NOMO-1 treated with DMSO at 0.1 percent for 48 hours (cell line): ENCODE results near the gene RGS2.

Experiments used
- DNase-seq: peaks from one replicate; lab custom pipeline; 2025; ENCODE audit not compliant: unreplicated experiment; lab: John Stamatoyannopoulos, UW

The RGS2 gene

DNA sequence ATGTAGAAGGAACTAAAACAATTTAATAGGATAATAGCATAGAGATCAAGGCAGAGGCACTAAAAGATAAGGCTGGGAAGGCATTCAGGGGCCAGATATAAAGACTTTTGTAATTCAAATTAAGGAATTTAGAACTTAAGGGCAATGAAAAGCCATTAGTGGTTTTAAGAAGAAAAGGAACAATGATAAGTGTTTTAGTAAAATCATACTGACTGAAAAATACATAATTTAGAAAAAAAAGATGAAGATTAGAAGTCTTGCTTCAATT lies 14.1 kb upstream of the RGS2 start:
- DNase-seq = no peak

DNA sequence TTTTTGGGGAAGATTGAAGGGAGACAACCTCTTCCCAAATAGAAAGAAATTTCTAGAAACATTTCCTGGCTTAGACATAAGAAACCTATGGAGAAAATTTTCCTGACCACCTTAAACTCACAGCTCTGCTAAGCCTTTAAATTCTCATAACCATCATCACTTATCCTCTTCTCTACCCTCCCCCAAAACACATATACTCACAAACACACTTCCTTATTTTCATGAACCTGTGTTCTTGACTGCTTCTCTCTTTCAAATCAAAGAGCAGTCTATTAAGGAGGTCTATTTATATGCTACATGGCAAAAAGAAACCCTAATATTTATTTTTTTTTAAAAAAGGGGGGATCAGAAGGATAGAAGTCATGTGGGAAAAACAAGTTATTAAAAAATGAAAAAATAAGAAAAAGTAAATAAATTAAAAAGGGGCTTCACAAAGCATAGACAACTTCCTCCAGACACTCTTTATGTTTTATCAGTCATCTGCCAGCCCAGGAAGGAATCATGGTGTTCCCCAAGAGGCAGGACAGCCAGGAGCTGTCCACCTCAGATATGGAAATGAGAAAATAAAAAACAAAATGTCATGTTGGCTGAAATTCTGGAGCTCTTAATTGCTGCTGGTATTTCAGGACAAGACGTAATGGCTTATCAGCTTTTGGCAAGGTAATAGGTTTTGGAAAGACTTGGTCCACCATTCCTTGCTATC lies 12.8 kb upstream of the RGS2 start:
- peak; percentile 65 for DNase-seq

DNA sequence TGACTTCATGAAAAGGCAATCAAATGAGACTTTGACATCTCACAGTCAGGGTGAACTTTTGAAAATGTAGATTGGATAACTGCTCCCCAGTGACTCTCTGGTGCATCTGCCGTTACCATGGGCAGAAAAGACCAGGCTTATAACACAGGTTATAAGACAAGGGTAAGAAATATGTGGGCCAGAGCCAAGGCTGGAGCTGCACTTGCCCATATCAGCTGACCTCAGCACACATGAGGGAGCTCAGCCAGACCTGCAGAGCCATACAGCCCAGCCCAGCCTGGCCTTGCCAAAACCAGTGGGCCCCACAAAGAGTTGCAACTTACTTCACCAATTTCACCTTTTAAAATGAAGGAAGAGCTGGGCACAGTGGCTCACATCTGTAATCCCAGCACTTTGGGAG lies 11.7 kb upstream of the RGS2 start:
- no peak for DNase-seq

DNA sequence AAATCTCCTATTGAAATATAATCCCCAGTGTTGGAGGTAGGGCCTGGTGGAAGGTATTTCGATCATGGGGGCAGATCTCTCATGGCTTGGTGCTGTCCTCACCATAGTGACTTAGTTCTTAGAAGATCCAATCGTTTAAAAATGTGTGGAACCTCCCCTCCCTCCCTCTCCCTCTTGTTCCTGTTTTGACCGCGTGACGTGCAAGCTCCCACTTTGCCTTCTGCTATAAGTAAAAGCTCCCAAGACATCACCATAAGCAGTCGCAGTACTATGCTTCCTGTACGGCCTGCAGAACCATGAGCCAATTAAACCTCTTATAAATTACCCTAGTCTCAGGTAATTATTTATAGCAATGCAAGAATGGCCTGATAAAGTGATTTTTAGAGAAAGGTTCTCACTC lies 10.9 kb upstream of the RGS2 start:
- DNase-seq = peak; percentile 20

DNA sequence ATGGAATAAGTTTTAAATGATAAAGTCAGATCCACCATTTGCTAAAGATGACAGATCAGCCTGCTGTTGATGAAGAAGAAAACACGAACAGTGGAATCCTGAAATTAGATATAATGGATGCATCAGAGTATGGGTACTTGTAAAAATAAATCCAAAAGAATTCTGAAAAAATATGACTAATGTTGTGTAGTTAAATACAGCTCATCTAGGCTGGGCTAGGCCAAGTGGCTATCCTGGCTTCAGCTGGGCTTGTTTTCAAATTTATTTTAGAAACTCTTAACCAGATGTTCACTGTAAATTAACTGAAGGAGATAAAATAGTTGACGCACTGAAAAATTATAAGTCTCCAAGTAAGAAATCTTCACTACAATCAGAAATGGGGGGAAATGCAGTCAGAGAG lies 7.4 kb upstream of the RGS2 start:
- no peak for DNase-seq

DNA sequence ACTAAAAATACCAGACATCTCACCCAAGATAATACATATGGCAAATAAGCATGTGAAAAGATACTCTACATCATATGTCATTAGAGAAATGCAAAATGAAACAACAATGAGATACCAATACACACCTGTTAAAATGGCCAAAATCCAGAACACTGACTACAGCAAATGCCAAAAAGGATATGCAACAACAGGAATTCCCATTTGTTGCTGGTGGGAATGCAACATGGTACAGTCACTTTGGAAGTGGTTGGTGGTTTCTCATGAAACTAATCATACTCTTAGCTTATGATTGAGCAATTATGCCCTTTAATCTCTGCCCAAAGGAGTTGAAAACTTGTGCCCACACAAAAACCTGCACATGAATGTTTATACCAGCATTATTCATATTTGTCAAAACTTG lies 6.4 kb upstream of the RGS2 start:
- no peak for DNase-seq

DNA sequence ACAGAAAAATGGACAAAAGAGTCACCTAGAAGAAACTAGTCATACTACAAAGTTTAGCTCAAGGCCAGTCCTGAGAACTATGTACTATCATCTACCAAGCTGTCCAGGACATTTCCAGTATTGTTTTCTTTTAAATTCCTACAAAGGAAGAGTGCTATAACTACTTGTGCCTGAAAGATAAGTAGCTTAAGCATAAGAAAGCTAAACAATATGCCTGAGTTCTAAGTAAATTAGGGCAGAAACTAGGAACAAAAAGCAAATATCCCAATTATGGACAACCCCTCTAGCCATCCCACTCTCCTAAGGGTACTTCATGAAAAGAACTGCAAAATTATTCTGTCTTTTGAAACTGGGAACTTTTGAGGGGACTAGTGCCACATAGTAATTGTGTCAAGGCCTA lies 5.3 kb upstream of the RGS2 start:
- no peak for DNase-seq

DNA sequence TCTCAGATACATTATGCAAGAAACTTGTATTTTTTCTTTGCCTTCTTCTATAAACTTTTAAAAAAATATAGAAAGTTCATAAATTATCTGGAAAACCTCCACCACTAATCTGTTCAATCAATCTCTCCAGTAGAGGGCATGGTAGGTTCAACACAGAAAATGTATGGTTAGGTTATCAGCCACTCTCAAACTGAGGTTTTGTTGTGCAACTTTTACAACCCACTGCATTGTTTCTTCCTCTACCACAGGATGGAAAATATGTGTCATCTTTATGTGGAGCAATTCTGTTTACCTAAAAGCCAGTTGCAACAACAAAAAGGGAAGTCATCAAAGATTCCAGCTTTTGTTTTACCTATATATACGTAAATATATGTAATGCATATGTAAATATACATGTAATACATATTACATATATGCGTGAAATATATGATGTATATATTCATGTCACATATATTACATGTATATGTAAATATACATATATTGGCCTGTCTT lies 3.0 kb upstream of the RGS2 start:
- peak; percentile 95 for DNase-seq

DNA sequence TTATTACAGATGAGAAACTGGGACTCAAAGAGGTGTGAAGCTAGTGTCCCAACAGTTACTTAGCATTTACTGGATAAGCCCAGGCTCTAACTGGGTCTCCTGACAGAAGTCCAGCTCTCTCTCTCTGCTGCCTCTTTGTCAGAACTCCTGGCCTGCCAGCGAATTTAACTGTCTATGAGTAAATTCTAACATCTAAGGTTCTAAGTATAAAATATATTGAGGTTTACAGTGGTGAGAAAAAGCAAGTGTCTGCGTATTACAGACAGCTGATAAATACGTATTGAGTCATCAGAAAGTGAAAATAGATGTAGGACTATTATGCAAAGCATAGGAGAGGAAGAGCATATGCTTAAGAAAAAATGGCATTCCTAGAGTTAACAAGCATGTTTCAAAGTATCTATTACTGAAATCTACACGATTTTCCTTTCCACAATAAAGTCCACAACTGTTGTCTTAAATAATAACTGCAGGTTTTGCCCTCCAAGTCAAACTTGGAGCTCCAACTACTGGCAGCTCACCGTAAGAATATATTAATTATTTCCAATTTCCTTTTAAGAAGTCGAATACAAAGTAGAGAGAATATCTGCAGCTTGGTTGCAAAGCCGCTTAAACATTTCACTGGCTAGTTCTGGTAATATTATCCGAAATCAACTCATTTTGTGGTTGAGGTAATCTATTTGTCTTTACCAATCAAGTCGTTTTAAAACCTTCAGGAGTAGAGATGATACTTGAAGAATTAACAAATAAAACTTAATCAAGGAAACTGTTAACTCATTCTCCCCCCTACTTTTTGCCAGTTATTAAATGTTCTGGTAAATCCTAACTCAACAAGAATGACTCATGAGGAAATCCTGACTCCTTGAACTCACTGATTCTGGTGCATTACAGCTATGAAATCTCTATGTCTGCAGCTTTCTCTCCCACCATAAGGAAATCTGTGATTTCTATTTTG lies 1.4 kb upstream of the RGS2 start:
- peak; percentile 60 for DNase-seq

DNA sequence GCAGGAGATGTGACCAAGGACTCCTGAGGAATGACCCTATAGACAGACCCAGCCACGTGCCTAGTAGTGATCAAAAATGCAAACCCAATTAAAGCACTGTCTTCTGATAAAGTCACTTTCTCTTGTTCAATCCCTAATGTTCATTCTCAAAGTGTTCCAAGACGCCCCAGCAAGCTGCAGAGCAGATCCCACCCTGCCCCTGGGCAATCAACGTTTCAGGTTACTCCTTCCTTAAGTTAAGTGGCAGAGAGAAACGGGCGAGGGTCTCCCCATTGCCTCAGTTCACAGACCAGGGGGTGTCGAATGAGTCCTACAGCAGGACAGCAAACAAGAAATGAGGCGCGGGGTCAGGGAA lies 699 bp upstream of the RGS2 start:
- no peak for DNase-seq

DNA sequence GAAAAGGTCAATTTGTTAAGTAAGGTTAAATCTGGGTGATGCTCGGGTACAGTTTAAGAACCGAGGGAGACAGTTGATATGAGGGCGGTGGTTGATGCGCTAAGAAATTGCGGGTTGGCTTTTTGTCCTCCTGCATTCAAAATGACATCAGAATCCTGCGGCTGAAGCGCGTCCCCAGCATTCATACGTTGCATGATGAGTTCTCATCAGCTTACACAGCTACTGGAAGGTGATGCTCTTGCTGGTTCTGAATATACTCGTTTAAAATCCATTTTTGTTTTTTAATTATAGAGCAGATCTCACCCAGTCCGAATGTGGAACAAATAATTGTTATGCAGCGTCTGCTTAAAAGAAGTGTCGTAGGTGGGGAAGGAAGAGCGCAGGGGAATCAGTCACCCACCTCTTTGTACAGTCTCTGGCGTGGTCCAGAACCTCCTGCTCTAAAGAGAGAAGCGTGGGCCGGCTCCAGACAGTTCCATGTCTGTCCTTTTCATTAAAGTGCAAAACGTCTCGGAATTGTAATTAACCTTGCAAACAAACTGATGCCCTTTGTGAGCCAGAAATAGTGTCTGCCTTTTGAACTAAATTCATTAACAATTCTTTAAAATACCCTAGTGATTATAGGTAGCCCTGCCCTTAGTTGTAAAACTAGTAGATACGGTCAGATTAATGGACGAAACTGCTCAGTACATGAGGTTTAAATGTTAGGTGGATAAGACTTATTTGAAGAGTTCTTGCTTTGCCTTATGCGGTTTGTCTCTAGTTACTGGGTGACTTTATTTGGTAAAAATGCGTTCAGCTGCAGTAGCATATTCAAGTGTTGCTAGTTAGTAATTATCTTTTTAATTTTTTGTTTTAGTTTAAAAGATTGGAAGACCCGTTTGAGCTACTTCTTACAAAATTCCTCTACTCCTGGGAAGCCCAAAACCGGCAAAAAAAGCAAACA lies 741 bp downstream of the RGS2 start:
- DNase-seq = peak; percentile 29

DNA sequence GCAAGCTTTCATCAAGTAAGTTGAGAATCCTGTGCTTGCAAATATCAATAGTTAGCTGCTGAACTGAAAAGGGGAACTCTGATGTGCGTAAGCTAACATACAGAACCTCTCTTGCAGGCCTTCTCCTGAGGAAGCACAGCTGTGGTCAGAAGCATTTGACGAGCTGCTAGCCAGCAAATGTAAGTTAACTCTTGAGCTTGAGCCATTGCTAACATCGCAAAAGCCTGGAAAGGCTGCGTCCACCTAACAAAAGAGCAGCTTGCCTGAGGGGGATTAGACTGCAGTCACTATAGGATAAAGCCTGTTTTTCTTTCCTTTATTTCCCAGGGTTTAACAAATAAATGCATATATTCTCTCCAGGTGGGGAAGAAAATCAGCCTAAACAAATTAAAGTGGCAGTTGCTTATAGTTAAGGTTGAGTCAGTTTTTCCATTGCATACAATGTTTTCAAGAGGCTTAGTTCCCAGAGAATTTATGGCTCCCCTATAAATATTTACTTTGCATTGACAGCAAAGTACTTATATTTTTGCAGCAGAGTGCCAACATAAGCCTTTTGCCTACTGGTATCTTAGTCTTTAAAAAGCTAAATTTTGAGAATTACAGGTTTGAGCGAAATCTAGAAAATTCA lies 1.5 kb downstream of the RGS2 start:
- peak; percentile 89 for DNase-seq

DNA sequence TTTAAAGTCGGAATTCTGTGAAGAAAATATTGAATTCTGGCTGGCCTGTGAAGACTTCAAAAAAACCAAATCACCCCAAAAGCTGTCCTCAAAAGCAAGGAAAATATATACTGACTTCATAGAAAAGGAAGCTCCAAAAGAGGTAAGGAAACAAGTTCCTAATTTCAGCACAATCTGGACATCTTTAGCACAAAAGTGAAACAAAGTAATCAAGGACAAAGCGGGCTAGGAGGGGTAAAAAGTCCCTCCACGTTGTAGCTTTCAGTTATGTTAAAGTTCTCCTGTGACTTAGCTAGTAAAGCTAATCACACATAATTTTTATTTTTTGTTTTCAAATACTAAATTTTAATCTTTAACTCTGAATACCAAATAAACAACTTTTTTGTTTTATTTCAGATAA lies 2.2 kb downstream of the RGS2 start:
- no peak for DNase-seq

DNA sequence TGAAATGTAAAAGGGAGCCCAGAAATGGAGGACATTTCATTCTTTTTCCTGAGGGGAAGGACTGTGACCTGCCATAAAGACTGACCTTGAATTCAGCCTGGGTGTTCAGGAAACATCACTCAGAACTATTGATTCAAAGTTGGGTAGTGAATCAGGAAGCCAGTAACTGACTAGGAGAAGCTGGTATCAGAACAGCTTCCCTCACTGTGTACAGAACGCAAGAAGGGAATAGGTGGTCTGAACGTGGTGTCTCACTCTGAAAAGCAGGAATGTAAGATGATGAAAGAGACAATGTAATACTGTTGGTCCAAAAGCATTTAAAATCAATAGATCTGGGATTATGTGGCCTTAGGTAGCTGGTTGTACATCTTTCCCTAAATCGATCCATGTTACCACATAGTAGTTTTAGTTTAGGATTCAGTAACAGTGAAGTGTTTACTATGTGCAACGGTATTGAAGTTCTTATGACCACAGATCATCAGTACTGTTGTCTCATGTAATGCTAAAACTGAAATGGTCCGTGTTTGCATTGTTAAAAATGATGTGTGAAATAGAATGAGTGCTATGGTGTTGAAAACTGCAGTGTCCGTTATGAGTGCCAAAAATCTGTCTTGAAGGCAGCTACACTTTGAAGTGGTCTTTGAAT lies 2.9 kb downstream of the RGS2 start:
- DNase-seq = no peak

DNA sequence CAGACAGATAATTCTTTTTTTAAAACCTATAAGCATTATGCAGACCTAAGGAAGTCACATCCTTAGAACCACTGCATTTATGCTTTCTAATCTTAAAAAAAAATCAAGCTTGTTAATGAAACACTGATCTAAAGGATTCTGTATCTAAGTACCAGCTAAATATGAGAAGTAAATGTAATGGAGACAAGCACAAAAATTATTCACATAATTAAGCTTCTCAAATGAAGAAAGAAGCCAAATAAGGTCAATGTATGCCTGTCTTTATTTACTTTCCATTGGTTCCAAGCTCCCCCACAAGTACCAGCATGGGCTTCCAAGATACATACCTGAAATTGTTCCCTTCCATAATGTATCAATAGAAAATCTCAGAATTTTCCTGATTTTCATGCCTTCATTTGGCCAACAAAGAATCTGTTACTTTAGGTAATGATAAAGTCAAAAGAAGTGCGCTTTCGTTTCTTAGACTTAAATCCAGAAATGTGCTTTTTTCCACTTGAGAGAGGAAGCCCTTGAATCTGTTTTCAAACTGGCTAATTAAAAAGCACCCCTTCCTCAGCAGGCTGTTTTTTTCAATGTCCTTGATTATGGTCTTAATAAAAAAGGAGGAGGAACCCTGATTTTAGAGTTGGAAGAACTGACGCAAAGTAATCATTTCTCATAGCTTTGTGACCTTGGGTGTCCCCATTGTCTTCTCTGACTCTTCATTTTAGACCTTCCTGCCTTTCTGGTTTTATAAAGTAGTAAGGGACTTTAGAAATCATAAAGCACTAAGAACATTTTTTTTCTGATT lies 3.8 kb downstream of the RGS2 start:
- DNase-seq = no peak

DNA sequence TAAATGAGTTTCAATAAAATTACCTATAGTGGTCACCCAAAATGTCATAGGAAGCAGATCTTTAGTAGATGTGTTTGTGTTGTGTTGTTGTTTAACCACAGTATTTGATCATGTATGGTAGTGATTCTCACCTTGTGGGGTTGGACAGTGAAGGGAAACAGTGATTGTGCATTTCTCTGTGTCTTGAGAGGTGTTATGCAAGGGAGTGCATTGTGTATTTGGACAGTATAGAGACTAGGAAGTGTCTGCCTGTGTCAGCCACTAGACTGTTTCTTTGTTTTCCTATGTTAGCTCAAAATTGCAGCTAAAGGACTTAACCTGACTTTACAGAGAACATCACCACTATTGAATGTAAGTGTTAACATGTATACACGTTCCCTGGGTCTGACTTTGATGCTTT lies 6.0 kb downstream of the RGS2 start:
- no peak for DNase-seq

DNA sequence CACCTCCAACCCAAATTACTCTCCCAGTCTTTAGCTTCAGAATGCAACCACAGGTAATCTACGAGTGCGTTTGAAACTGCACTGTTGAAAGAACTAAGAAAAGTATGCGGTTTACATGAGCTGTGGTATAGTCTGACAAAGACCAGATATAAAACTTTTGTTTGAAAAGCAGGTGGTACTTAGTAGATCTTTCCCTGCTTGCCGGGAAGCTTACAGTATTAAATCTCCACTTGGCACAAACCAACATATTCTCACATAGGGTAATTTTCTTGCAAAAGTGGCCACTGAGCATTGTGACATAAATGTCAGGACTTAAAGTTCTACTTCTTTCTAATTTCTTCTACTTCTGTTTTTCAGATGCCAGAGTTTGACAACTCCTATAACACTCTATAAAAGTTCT lies 8.4 kb downstream of the RGS2 start:
- peak; percentile 72 for DNase-seq

DNA sequence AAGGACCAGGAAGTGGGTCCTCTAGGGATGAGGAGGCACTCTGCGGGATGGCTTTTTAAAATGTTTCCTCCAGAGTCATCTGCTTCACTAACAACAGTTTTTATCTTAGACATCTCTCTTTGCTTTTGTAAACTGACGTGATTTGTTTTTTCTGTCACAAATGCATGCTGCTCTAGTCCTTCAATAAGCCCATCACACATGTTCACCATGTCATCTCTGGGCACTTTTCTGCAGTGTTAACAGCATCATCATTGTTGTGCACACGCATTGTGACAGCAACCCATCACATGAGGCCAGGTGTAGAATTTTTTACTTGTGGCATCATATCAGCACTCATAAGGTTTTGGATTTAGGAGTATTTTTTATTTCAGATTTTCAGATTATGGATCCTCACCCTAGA lies 12.5 kb downstream of the RGS2 start:
- DNase-seq = no peak

DNA sequence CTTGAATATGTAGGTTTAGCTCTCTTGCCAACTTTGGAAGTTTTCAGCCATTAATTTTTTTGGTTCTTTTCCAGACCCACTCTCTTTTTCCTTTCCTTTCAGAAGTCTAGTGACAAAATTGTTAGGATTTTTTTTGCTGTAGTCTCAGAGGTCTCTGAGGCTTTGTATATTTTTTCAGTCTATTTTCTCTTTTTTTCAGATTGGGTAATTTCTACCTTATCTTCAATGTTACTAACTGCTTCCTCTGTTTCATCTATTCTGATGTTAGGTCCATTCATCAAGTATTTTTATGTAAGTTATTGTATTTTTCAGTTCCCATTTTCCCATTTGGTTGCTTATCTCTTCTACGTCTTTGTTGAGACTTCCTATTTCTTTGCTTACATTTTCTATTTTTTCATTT lies 15.7 kb downstream of the RGS2 start:
- DNase-seq = no peak
